ENCODE results near the gene RABEP1. TPM values are rescaled to one million over a fixed set of nuclear protein-coding genes. Genes with fewer than 3 reads are reported as not detected.

RABEP1 gene
- total and polyA plus RNA-seq, 8 donors, result 12.1 to 89.7 (median 19.8) TPM

DNA sequence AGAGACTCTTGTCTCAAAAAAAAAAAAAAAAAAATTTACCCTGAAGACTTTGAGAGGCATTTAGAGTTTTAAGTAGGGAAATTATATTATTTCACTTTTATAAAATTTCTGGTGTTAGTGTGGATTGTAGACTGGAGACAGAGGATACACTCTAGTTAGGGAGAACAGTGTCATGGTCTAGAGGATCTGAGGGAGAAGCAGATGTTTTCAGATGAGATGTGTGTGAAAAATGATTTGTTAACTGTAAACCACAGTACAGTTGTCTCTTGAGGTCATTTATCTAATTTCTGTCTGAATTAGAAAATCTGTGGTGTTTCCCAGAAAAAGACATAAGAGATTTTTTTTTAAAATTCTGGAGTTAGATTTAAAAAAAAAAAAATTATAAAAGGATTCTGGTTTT, 82.6 kb downstream of the RABEP1 start:
- Histone ChIP-seq H3K36me3 (peaks cover 24 to 92% (median 86%) of the 10 kb centered on the region in 4 donors), H3K4me1 (peaks cover 0 to 23% (median 9%) of the 10 kb centered on the region in 4 donors), H3K27me3 (no peaks in the 10 kb centered on the region), H3K4me3 (no peak overlapping the region), H3K27ac (no peak overlapping the region), H3K9me3 (no peaks in the 10 kb centered on the region)
- no peak for DNase-seq
- TF ChIP-seq CTCF (IDR thresholded peaks at IDR 0.05) (no peak), EP300 (IDR thresholded peaks at IDR 0.05) (no peak), POLR2AphosphoS5 (IDR thresholded peaks at IDR 0.05) (no peak), POLR2A (IDR thresholded peaks at IDR 0.05) (no peak)
- intact Hi-C loops (cut with DNase I; ENCODE audit: low total_unique reads), result no loop called here

GRCh38 chr17:5365831-5366230, 83.7 kb downstream of the RABEP1 start:
- Histone ChIP-seq H3K27me3 (no peaks in the 10 kb centered on the region), H3K4me3 (no peak overlapping the region), H3K27ac (no peak overlapping the region), H3K9me3 (no peaks in the 10 kb centered on the region), H3K4me1 (peaks cover 0 to 23% (median 9%) of the 10 kb centered on the region in 4 donors), H3K36me3 (peaks cover 17 to 93% (median 87%) of the 10 kb centered on the region in 4 donors)
- 79 to 96% (median 89%) methylated on average over 6 of the region's 6 CpGs for WGBS, 5 donors
- no peak for DNase-seq
- TF ChIP-seq CTCF (IDR thresholded peaks at IDR 0.05) (no peak), POLR2A (IDR thresholded peaks at IDR 0.05) (no peak), EP300 (IDR thresholded peaks at IDR 0.05) (no peak), POLR2AphosphoS5 (IDR thresholded peaks at IDR 0.05) (no peak)
- intact Hi-C loops (cut with DNase I; ENCODE audit: low total_unique reads), result no loop called here

- WGBS, 5 donors, result 71 to 83% (median 78%) methylated on average over 4 of the region's 4 CpGs
- Histone ChIP-seq H3K4me3 (no peak overlapping the region), H3K9me3 (no peaks in the 10 kb centered on the region), H3K27ac (no peak overlapping the region), H3K36me3 (peaks cover 36 to 100% (median 99%) of the 10 kb centered on the region in 4 donors), H3K27me3 (no peaks in the 10 kb centered on the region), H3K4me1 (no peaks in the 10 kb centered on the region)
- TF ChIP-seq EP300 (IDR thresholded peaks at IDR 0.05) (no peak), CTCF (IDR thresholded peaks at IDR 0.05) (no peak), POLR2A (IDR thresholded peaks at IDR 0.05) (no peak), POLR2AphosphoS5 (IDR thresholded peaks at IDR 0.05) (no peak)
- no peak for DNase-seq
- intact Hi-C loops (cut with DNase I; ENCODE audit: low total_unique reads), result no loop called here
These were observed 88.3 kb downstream of the RABEP1 start for GRCh38 chr17:5370411-5370810.

DNA sequence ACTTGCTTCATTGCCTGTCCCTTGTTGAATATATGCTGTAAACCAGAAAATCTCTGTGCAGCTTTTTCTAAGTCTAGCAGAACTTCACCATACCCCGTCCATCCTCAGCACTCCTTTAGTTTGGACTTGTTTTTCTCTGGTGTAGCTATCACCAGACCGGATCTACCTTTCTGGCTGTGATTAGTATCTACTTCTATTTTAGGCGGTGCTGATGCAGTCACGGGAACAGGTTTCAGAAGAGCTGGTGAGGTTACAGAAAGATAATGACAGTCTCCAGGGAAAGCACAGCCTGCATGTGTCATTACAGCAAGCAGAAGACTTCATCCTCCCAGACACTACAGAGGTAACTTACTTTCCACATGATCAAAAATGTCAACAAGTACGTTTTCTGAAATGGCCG, 91.0 kb downstream of the RABEP1 start:
- Histone ChIP-seq H3K4me1 (no peaks in the 10 kb centered on the region), H3K27ac (no peak overlapping the region), H3K27me3 (no peaks in the 10 kb centered on the region), H3K9me3 (no peaks in the 10 kb centered on the region), H3K4me3 (no peak overlapping the region), H3K36me3 (peaks cover 54 to 100% (median 100%) of the 10 kb centered on the region in 4 donors)
- intact Hi-C loops (cut with DNase I; ENCODE audit: low total_unique reads), result no loop called here
- TF ChIP-seq CTCF (IDR thresholded peaks at IDR 0.05) (no peak), POLR2AphosphoS5 (IDR thresholded peaks at IDR 0.05) (no peak), POLR2A (IDR thresholded peaks at IDR 0.05) (no peak), EP300 (IDR thresholded peaks at IDR 0.05) (no peak)
- DNase-seq, result peak in 1 of 2 donors; percentile 15
- 64 to 72% (median 67%) methylated on average over 6 of the region's 6 CpGs for WGBS, 5 donors
